AG04449 (cell line): ENCODE data around the gene KIF3B.
"Not testable (repeated sequence)": the region's sequence is repeated elsewhere in the genome, so short reads cannot be mapped to it uniquely, and the experiment has no call there.

Experiments
- CTCF ChIA-PET: fragments of 350-600 bp; formaldehyde crosslinking; extraction: SDS; loops from one replicate; lab custom pipeline; 2021; ENCODE audit warnings: antibody characterized with exemption; lab: Yijun Ruan, JAX
- POLR2A ChIA-PET: fragments of 400-600, 350-600 bp; formaldehyde crosslinking; extraction: SDS; loops from one replicate; lab custom pipeline; 2020; ENCODE audit warnings: antibody characterized with exemption, inconsistent platforms; lab: Yijun Ruan, JAX
- DNase-seq: peaks from one replicate; pipeline ENCODE4 v3.0.0-alpha.2; 2010; ENCODE audit warnings: low read depth, low spot score
- H3K4me3 ChIP-seq: 2 replicates; pipeline ENCODE4 v1.5.1; 2011; ENCODE audit warnings: low read depth, mild to moderate bottlenecking, control low read depth, low read length
- CTCF ChIP-seq: IDR thresholded peaks from one replicate; pipeline ENCODE4 v1.5.1; 2011; ENCODE audit warnings: mild to moderate bottlenecking, moderate library complexity, low read length, control low read depth, inconsistent platforms; ENCODE audit not compliant: insufficient read depth; ENCODE audit errors: missing control alignments

Gene KIF3B

GRCh38 chr20:32252189-32252588 is 25.3 kb upstream of the KIF3B start:
- ChIA-PET CTCF (no interaction called here), POLR2A (no interaction called here)
- no peak for DNase-seq
- H3K4me3 ChIP-seq: no peak overlapping the region
- no peak for TF ChIP-seq CTCF

- POLR2A ChIA-PET, CTCF ChIA-PET, DNase-seq: not testable (repeated sequence)
Measured at GRCh38 chr20:32260973-32261372, 16.5 kb upstream of the KIF3B start.

GRCh38 chr20:32261644-32262043 is 15.8 kb upstream of the KIF3B start:
- POLR2A ChIA-PET: no interaction called here

More at GRCh38 chr20:32260973-32261372, 16.5 kb upstream of the KIF3B start:
- not testable (repeated sequence) for H3K4me3 ChIP-seq

GRCh38 chr20:32263398-32263954 is 14.0 kb upstream of the KIF3B start:
- DNase-seq: no peak
- TF ChIP-seq CTCF: no peak
- ChIA-PET POLR2A (no interaction called here), CTCF (no interaction called here)
- H3K4me3 ChIP-seq: no peak overlapping the region

More at GRCh38 chr20:32261644-32262043, 15.8 kb upstream of the KIF3B start:
- TF ChIP-seq CTCF: no peak
- no peak for DNase-seq
- H3K4me3 ChIP-seq: no peak overlapping the region
- CTCF ChIA-PET: no interaction called here

- no peak for TF ChIP-seq CTCF
- DNase-seq: no peak
- ChIA-PET CTCF (no interaction called here), POLR2A (no interaction called here)
- no peak overlapping the region for H3K4me3 ChIP-seq
Measured at GRCh38 chr20:32271620-32272019, 5.8 kb upstream of the KIF3B start.

- POLR2A ChIA-PET: no interaction called here
- no peak for TF ChIP-seq CTCF
- CTCF ChIA-PET: no interaction called here
- DNase-seq: no peak
- no peak overlapping the region for H3K4me3 ChIP-seq
Measured at GRCh38 chr20:32274359-32274758, 3.1 kb upstream of the KIF3B start.

- CTCF ChIA-PET, POLR2A ChIA-PET, DNase-seq, H3K4me3 ChIP-seq: not testable (repeated sequence)
Measured at GRCh38 chr20:32275163-32275562, 2.3 kb upstream of the KIF3B start.
